Adrenal gland (tissue), 5 donors: ENCODE data around the gene PSMD8.

Source experiments
- POLR2A ChIP-seq, 2 donors: fragments of 450-650 bp; IDR thresholded peaks; one replicate each; pipeline ENCODE4 v1.6.1; 2017; ENCODE audit warnings: antibody characterized with exemption in 2 of 2, mild to moderate bottlenecking in 2 of 2, moderate library complexity in 1 of 2
- TF ChIP-seq, protein P1 (sequence below), 6 experiments: fragments of 450-650 bp in 4 of 6; fragments of 200-600 bp in 2 of 6; sonication (generic) in 1 of 6; IDR thresholded peaks; 1 replicate in 5 of 6; 2 replicates in 1 of 6; pipeline versions ENCODE4 v1.5.1 to v1.8.0; 2016 to 2021; ENCODE audit warnings: antibody characterized with exemption in 6 of 6, mild to moderate bottlenecking in 2 of 6, moderate library complexity in 1 of 6
- donor health status: DM: no; HTN: no; CAD: no.

DNA sequence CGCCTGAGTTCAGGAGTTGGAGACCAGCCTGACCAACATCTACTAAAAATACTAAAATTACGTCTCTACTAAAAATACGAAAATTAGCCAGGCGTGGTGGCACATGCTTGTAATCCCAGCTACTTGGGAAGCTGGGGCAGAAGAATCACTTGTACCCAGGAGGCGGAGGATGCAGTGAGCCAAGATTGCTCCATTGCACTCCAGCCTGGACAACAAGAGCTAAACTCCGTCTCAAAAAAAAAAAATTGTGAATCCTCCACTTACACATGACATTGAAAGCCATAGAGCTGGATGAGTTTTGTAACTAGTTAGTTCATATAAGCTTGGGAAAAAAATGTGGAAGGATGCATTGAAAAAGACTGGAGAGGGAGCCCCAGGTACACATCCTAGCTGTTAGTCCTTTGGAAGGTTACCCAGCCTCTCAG lies 452 bp upstream of the PSMD8 start:
- TF ChIP-seq, protein P1, sequence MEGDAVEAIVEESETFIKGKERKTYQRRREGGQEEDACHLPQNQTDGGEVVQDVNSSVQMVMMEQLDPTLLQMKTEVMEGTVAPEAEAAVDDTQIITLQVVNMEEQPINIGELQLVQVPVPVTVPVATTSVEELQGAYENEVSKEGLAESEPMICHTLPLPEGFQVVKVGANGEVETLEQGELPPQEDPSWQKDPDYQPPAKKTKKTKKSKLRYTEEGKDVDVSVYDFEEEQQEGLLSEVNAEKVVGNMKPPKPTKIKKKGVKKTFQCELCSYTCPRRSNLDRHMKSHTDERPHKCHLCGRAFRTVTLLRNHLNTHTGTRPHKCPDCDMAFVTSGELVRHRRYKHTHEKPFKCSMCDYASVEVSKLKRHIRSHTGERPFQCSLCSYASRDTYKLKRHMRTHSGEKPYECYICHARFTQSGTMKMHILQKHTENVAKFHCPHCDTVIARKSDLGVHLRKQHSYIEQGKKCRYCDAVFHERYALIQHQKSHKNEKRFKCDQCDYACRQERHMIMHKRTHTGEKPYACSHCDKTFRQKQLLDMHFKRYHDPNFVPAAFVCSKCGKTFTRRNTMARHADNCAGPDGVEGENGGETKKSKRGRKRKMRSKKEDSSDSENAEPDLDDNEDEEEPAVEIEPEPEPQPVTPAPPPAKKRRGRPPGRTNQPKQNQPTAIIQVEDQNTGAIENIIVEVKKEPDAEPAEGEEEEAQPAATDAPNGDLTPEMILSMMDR (IDR thresholded peaks at IDR 0.05) = no peak
- no peak for TF ChIP-seq POLR2A (IDR thresholded peaks at IDR 0.05)
